Measurements from ENCODE around the gene AFF2.

- TF ChIP-seq POLR2A (IDR thresholded peaks at IDR 0.05) (no peak), POLR2AphosphoS5 (IDR thresholded peaks at IDR 0.05) (no peak), EP300 (IDR thresholded peaks at IDR 0.05) (no peak)
- TF ChIP-seq, protein P1, sequence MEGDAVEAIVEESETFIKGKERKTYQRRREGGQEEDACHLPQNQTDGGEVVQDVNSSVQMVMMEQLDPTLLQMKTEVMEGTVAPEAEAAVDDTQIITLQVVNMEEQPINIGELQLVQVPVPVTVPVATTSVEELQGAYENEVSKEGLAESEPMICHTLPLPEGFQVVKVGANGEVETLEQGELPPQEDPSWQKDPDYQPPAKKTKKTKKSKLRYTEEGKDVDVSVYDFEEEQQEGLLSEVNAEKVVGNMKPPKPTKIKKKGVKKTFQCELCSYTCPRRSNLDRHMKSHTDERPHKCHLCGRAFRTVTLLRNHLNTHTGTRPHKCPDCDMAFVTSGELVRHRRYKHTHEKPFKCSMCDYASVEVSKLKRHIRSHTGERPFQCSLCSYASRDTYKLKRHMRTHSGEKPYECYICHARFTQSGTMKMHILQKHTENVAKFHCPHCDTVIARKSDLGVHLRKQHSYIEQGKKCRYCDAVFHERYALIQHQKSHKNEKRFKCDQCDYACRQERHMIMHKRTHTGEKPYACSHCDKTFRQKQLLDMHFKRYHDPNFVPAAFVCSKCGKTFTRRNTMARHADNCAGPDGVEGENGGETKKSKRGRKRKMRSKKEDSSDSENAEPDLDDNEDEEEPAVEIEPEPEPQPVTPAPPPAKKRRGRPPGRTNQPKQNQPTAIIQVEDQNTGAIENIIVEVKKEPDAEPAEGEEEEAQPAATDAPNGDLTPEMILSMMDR (IDR thresholded peaks at IDR 0.05), result no peak
These were observed 93.6 kb downstream of the AFF2 start for GRCh38 chrX:148593987-148594386.
